DND-41 (cell line): ENCODE measurements around the gene CAMK2N2.

ENCODE experiments used
- ATAC-seq: fragments of 200-7000 bp; cut with Tn5 transposase; 3 replicates; pipeline ENCODE4 v1.9.1; 2021; ENCODE audit warnings: low read depth; ENCODE audit not compliant: insufficient read depth
- DNase-seq: peaks from one replicate; pipeline ENCODE4 v3.0.0-alpha.2; 2020
- H2AFZ ChIP-seq: 2 replicates; pipeline ENCODE4 v1.6.0; 2012; ENCODE audit warnings: low read depth, low read length
- H3K27ac ChIP-seq: 2 replicates; pipeline ENCODE4 v1.5.1; 2012; ENCODE audit warnings: low read length, inconsistent platforms
- H3K27me3 ChIP-seq: fragments of 200-600 bp; sonication (generic); 2 replicates; pipeline ENCODE4 v1.6.0; 2012; ENCODE audit warnings: low read length, mild to moderate bottlenecking, inconsistent platforms; ENCODE audit not compliant: insufficient read depth, poor library complexity
- H3K36me3 ChIP-seq: 2 replicates; pipeline ENCODE4 v1.5.1; 2012; ENCODE audit warnings: low read length, inconsistent platforms; ENCODE audit not compliant: insufficient read depth
- H3K4me1 ChIP-seq: 2 replicates; pipeline ENCODE4 v1.5.1; 2012; ENCODE audit warnings: mild to moderate bottlenecking, low read length; ENCODE audit not compliant: insufficient read depth
- H3K4me2 ChIP-seq: 2 replicates; pipeline ENCODE4 v1.6.0; 2012; ENCODE audit warnings: mild to moderate bottlenecking, moderate library complexity, low read length, inconsistent platforms; ENCODE audit not compliant: insufficient read depth
- H3K4me3 ChIP-seq, 2 experiments: fragments of 200-600 bp in 1 of 2; shearing (Covaris generic) in 1 of 2; 2 replicates each; pipeline ENCODE4 v1.5.1; 2012 to 2016; ENCODE audit warnings: inconsistent platforms in 2 of 2, low read length in 2 of 2, mild to moderate bottlenecking in 2 of 2, low read depth in 1 of 2, moderate library complexity in 1 of 2
- H3K79me2 ChIP-seq: 2 replicates; pipeline ENCODE4 v1.6.0; 2012; ENCODE audit warnings: low read length, inconsistent platforms; ENCODE audit not compliant: insufficient read depth
- H3K9ac ChIP-seq: 2 replicates; pipeline ENCODE4 v1.6.0; 2012; ENCODE audit warnings: low read depth, mild to moderate bottlenecking, inconsistent platforms, low read length, moderate library complexity
- H3K9me3 ChIP-seq: 2 replicates; pipeline ENCODE4 v1.5.1; 2012; ENCODE audit warnings: low read length, moderate library complexity, mild to moderate bottlenecking, inconsistent platforms; ENCODE audit not compliant: insufficient read depth, severe bottlenecking
- H4K20me1 ChIP-seq: 2 replicates; pipeline ENCODE4 v1.6.0; 2012; ENCODE audit warnings: low read length; ENCODE audit not compliant: insufficient read depth
- CTCF ChIP-seq: IDR thresholded peaks from 2 replicates; pipeline ENCODE4 v1.5.1; 2012; ENCODE audit warnings: borderline replicate concordance, low read length, moderate library complexity, mild to moderate bottlenecking; ENCODE audit not compliant: poor library complexity, severe bottlenecking; ENCODE audit errors: extremely low read depth
- EZH2 ChIP-seq: IDR thresholded peaks from 3 replicates; pipeline ENCODE4 v1.6.1; 2012; ENCODE audit warnings: borderline replicate concordance, low read depth, mild to moderate bottlenecking, moderate library complexity, low read length, inconsistent platforms; ENCODE audit not compliant: severe bottlenecking

Gene CAMK2N2

GRCh38 chr3:184230603-184231528 is 30.5 kb downstream of the CAMK2N2 start:
- Histone ChIP-seq H3K4me1 (peaks cover 18% of the 10 kb centered on the region), H3K27ac (no peak overlapping the region), H3K27me3 (peaks cover 42% of the 10 kb centered on the region), H3K36me3 (no peaks in the 10 kb centered on the region), H2AFZ (no peak overlapping the region), H4K20me1 (peaks cover 8% of the 10 kb centered on the region; the same call in 1 of the 2 replicates), H3K79me2 (no peaks in the 10 kb centered on the region), H3K4me2 (no peak overlapping the region), H3K4me3 (no peak overlapping the region), H3K9ac (no peak overlapping the region), H3K9me3 (no peaks in the 10 kb centered on the region)
- TF ChIP-seq EZH2 = no peak
- TF ChIP-seq CTCF = no peak
- ATAC-seq = no peak
- DNase-seq = no peak

GRCh38 chr3:184230081-184230602 is 31.2 kb downstream of the CAMK2N2 start:
- Histone ChIP-seq H3K27ac (no peak overlapping the region), H3K4me1 (peaks cover 18% of the 10 kb centered on the region), H3K79me2 (no peaks in the 10 kb centered on the region), H3K9me3 (no peaks in the 10 kb centered on the region), H3K27me3 (peaks cover 44% of the 10 kb centered on the region), H3K4me2 (peak overlapping the region; percentile 84), H3K9ac (peak overlapping the region; percentile 41; the same call in 1 of the 2 replicates), H4K20me1 (peaks cover 8% of the 10 kb centered on the region; the same call in 1 of the 2 replicates), H3K4me3 (peak overlapping the region in 1 of 2 experiments; percentile 57; a peak in 3 of 4 replicates), H2AFZ (no peak overlapping the region), H3K36me3 (no peaks in the 10 kb centered on the region)
- no peak for TF ChIP-seq EZH2
- no peak for TF ChIP-seq CTCF
- ATAC-seq = no peak
- DNase-seq = no peak

GRCh38 chr3:184229394-184230080 is 31.8 kb downstream of the CAMK2N2 start, which contains the start of gene VWA5B2:
VWA5B2 (plus strand) TSS chr3:184229585; CDS start chr3:184230529, 944 bp downstream.
- H3K9me3 ChIP-seq = no peaks in the 10 kb centered on the region
- H3K4me2 ChIP-seq = peak within 1 kb of the TSS; percentile 84
- ATAC-seq = peak; percentile 97
- peak; percentile 79 for DNase-seq
- H3K27ac ChIP-seq = no peak within 1 kb of the TSS
- TF ChIP-seq EZH2 (peak; percentile 72), CTCF (peak; percentile 37)
- peaks cover 8% of the 10 kb centered on the region; the same call in 1 of the 2 replicates for H4K20me1 ChIP-seq
- peaks cover 45% of the 10 kb centered on the region for H3K27me3 ChIP-seq
- no peaks in the 10 kb centered on the region for H3K79me2 ChIP-seq
- H3K4me3 ChIP-seq = peak within 1 kb of the TSS in 1 of 2 experiments; percentile 57; a peak in 3 of 4 replicates
- peak within 1 kb of the TSS; percentile 41; the same call in 1 of the 2 replicates for H3K9ac ChIP-seq
- H2AFZ ChIP-seq = peak within 1 kb of the TSS; percentile 74
- no peaks in the 10 kb centered on the region for H3K36me3 ChIP-seq
- peaks cover 18% of the 10 kb centered on the region for H3K4me1 ChIP-seq
